ENCODE measurements around the gene HGS.

The HGS gene

DNA sequence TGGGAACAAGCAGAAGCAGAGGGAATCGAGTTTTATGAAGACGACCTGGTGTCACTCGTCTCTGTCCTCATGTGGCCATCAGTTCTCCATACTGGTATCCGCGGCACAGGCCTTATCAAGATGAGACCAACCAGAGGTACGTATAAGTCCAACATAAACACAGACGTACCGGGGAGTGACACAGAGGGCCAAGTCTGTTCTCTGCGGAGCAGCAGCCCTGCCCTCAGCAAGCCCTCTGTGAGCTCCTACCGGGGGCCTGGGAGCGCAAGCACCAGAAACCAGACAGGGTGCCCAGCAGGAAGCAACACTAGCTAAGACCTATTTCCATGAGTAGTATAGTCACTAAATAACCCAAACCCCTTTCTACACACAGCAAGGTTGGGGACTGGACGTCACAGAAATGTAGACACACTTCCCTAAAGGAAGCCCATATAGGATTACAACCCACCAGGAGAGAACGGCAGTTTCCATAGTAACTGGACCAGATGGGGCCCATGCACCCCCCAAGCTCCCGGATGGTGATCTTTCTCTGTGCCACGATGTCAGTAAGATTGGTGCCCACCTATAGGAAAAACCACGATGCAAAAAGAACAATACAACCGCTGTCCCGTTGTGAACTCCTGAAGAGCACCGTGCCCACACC, 1.1 kb upstream of the HGS start:
- DNase-seq = peak; percentile 36
- in situ Hi-C loops (cut with MboI; ENCODE audit: low pct_unique_long_range_greater_than_20kb, low sequenced_read_pairs) = no loop called here

DNA sequence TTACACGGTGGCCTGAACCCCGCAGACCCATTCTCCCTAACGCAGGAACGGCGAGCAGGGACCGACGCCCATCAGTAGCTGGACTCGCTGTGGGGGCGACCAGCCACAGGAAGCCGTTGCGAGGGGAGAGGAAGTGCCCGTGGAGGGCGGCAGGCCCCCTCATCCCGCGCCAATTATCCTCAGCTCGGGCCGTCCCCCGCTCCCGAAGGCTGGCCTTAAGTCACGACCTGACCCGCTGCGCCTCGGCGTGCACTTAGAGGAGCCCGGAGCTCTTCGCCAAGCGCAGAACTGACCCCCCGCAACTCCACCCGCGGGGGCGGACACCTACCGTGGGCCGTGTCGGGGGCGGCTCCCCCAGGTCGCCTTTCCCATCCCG, 615 bp upstream of the HGS start:
- DNase-seq = peak; percentile 31
- in situ Hi-C loops (cut with MboI; ENCODE audit: low pct_unique_long_range_greater_than_20kb, low sequenced_read_pairs) = no loop called here

DNA sequence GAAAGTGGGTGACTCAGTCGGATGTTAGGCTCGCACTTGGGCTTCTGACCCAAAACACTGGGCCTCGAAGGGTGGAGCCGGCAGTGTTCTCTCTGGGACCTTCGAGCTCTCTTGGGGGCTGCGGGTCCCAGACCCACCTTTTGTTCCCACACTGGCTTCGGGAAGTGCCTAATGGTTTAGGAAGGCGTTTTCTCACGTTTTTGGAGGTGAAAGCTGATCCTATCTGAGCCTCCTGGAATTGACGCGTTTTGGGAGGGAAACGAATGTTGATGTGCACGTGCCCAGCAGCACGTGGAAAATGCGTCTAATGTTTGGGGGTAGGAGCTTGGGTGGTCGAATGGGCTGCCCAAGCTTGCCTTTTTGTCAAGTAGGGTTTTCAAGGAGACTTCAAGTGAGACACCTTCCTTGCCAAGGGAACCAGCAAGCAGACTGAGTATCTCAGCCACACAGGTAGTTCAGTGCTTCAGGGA, 666 bp downstream of the HGS start:
- no peak for DNase-seq
- in situ Hi-C loops (cut with MboI; ENCODE audit: low pct_unique_long_range_greater_than_20kb, low sequenced_read_pairs) = no loop called here

DNA sequence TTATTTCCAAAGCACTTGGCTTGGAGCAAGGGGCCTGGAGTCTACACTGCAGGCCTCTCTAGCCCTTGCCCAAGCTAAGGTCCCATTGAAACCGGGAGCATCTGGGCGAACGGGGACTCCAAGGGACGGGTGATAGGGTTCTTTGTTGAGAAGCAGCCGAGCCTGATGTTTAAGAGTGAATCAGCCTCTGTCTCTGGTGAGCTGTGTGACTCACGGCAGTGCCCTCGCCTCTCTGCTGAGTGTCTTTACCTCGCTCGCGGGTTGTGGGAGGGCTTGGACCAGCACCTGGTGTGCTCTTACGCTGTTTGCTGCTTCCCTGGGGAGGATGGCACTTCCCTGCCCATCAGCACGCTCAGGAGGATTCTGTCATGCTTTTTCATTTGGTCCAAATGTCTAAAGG, 1.3 kb downstream of the HGS start:
- no peak for DNase-seq
- in situ Hi-C loops (cut with MboI; ENCODE audit: low pct_unique_long_range_greater_than_20kb, low sequenced_read_pairs) = no loop called here

DNA sequence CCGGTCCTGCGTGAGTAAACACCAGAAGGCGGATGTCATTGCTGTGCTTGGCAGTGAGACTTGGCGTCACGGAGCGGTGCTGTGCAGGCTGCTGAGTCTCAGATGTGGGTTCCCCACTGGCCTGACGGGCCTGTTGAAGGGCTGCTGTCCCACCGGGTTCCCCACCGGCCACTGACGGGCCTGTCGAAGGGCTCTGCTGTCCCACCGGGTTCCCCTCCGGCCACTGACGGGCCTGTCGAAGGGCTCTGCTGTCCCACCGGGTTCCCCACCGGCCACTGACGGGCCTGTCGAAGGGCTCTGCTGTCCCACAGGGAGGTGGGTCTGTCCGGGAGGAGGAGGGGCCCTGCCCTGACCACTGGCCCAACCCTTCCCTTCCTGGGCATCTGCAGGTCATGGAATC, 2.8 kb downstream of the HGS start:
- no peak for DNase-seq
- in situ Hi-C loops (cut with MboI; ENCODE audit: low pct_unique_long_range_greater_than_20kb, low sequenced_read_pairs) = no loop called here

DNA sequence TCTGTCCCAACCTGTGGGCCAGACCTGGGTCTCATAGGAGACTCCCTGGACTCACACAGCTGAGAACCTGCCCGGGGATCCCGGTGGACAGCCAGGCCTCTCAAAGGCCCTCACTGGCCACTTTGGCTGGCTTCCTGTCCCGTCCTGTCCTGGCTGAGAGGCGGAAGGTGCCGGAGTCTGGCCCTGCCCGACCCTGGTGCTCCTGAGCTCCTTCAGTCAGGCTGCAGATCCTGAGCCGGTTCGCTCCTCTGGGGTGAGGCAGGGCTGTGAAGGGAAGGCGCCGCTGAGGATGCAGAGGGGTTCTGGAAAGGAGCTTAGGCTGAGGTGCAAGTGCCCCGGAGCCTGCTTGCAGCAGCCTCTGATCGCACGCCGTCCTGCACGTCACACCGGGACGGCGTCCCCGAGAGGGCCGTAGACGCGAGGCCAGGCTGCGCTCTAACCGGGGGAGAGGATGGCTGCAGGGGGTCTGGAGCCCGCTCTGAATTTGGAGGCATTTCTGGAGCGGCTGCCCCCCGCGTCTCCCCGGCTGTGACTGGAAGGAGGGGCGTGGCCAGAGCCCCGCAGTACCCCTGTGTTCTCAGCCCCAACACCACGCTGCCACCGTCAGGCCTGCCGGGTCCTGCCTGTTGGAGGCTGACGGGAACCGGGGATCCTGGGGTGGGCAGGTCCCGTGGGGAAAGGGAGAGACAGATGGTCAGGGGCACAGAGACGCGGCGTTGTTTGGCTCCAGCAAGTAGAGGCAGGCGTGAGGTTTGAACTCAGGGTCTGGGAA, 4.1 kb downstream of the HGS start:
- in situ Hi-C loops (cut with MboI; ENCODE audit: low pct_unique_long_range_greater_than_20kb, low sequenced_read_pairs) = no loop called here
- DNase-seq = no peak

DNA sequence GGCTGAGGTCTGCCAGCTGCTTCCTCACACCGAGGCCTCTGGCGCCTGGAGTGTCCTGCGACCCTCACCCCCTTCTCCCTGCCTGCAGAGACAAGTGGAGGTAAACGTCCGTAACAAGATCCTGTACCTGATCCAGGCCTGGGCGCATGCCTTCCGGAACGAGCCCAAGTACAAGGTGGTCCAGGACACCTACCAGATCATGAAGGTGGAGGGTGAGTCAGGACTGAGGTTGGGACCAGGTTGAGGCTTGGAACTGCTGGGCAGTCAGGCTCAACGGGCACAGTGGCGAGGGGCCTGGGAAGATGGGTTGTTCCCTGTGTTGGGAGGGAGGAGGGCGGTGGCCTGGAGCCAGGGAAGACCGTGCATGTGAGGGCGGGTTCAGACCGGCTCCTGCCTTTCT, 4.8 kb downstream of the HGS start:
- no peak for DNase-seq
- in situ Hi-C loops (cut with MboI; ENCODE audit: low pct_unique_long_range_greater_than_20kb, low sequenced_read_pairs) = no loop called here

DNA sequence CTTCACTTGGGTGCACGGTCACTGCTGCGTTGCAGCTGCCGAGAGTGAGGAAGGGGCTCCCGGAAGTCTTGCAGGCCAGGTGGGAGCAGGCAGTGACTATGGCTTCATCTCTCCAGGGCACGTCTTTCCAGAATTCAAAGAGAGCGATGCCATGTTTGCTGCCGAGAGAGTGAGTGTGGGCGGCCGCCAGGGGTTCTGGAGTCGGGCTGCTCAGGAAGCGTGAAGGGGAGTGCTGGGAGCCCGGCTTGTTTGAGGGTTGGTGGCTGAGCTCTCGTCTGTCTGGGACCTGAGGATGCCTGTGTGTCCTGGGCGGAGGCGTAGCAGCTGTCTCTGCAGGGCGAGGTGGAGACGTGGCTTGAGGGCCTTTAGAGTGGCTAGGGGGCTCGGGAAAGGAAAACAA, 6.3 kb downstream of the HGS start:
- in situ Hi-C loops (cut with MboI; ENCODE audit: low pct_unique_long_range_greater_than_20kb, low sequenced_read_pairs) = no loop called here
- no peak for DNase-seq

DNA sequence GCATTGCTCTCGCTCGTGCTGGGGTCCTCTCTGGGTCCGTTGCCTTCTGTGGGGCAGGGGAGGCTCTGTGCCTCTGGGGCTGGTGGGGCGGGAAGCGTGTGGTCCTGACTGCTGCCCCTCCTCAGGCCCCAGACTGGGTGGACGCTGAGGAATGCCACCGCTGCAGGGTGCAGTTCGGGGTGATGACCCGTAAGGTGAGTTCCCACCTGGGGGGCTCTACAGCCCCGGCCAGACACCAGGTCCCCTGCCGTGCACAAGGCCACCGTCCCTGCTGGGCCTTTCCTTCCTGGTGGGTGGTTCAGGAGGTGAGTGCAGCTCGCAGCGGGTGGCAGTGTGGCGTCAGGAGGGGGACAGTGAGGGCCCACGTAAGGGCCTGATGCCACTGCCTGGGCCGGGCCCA, 6.7 kb downstream of the HGS start:
- in situ Hi-C loops (cut with MboI; ENCODE audit: low pct_unique_long_range_greater_than_20kb, low sequenced_read_pairs) = no loop called here

DNA sequence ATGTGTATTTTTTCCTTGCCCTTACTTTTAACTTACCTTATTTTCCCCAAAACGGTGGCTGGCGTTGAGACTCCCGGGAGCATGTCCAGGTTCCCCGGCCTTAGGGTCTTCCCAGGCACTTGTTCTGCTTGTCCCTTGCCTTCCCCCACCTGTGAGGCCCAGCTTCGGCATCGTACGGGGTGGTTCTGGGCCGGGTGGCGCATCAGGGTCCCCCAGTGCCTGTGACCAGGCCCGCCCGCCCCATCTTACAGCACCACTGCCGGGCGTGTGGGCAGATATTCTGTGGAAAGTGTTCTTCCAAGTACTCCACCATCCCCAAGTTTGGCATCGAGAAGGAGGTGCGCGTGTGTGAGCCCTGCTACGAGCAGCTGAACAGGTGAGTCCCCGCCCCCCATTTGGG, 7.4 kb downstream of the HGS start:
- in situ Hi-C loops (cut with MboI; ENCODE audit: low pct_unique_long_range_greater_than_20kb, low sequenced_read_pairs) = no loop called here
- DNase-seq = no peak

More for the DNA sequence above, 6.7 kb downstream of the HGS start:
- no peak for DNase-seq

DNA sequence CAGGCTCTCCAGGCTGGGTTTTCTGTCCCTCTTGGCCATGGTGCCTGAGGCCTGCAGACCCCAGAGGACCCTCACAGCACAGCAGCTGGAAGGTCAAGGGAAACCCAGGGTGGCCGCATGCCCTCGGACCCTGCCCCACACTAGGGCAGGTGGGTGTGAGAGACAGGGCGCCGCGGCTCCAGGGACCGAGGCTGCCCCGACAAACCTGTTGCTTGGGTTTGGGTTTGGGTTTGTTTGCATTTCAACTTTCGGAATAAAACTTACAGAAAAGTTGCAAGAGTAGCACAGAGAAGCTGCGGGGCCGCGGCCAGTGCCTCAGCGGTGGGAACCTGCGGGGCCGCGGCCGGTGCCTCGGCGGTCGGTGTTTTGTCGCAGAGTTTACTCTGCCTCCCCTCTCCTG, 7.8 kb downstream of the HGS start:
- DNase-seq = no peak
- in situ Hi-C loops (cut with MboI; ENCODE audit: low pct_unique_long_range_greater_than_20kb, low sequenced_read_pairs) = no loop called here

DNA sequence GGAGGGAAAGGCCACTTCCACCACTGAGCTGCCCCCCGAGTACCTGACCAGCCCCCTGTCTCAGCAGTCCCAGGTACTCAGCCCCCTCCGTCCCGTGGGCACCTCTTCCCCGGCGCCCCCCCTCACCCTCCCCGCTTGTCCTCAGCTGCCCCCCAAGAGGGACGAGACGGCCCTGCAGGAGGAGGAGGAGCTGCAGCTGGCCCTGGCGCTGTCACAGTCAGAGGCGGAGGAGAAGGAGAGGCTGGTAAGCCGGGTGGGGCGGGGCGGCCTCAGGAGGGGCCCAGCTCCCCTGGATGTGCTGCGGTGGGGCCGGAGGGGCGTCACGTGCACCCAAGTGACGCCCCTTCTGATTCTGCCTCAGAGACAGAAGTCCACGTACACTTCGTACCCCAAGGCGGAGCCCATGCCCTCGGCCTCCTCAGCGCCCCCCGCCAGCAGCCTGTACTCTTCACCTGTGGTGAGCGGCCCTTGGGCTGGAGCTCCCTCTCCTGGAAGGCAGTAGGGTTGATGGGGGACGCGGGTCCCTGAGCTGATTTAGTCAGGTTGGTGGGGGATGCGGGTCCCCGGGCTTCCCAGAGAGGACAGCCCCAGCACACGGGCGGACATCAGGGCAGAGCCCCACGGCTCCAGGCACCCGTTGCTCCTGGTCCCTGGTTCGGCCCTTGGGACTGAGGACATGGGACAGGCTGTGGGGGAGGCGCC, 9.8 kb downstream of the HGS start:
- in situ Hi-C loops (cut with MboI; ENCODE audit: low pct_unique_long_range_greater_than_20kb, low sequenced_read_pairs) = no loop called here
- no peak for DNase-seq

DNA sequence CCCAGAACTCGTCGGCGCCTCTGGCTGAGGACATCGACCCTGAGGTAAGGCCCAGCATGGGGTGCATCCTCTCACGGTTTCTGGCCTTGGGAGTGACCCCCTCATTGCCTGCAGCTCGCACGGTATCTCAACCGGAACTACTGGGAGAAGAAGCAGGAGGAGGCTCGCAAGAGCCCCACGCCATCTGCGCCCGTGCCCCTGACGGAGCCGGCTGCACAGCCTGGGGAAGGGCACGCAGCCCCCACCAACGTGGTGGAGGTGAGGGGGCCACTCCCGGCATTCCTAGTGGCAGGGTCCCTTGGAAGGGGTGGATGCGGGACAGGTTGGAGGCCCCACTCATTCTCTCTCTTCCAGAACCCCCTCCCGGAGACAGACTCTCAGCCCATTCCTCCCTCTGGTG, 11.0 kb downstream of the HGS start:
- in situ Hi-C loops (cut with MboI; ENCODE audit: low pct_unique_long_range_greater_than_20kb, low sequenced_read_pairs) = no loop called here
- no peak for DNase-seq

DNA sequence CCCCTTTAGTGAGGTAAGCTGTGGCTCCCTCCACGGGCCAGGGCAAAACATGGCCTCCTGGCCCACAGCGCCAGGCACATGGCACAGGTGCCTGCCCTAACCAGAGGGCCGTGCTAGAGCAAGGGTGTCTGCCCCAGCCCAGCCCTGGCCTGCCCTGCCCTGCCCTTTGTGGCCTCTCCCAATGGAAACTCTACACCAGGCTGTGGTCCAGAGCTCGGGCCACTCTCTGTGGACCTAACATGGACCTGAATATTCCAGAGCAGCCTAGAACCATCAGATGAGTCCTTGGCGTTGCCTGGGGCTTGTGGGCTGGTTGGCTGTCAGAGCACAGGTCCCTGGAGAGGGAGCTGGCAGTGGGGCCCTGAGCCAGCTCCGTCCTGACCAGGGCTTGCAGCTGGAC, 11.4 kb downstream of the HGS start:
- in situ Hi-C loops (cut with MboI; ENCODE audit: low pct_unique_long_range_greater_than_20kb, low sequenced_read_pairs) = no loop called here
- no peak for DNase-seq

DNA sequence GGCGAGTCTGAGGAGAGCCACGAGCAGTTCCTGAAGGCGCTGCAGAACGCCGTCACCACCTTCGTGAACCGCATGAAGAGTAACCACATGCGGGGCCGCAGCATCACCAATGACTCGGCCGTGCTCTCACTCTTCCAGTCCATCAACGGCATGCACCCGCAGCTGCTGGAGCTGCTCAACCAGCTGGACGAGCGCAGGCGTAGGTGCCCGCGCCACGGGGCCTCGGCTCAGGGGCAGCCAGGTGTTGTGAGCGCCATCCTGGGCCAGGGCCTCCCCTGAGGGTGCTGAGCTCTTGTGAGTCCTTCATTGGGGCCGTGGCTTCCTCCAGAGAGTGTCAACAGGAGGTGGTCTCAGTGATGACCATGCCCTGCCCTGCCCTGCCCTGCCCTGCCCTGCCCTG, 12.0 kb downstream of the HGS start:
- in situ Hi-C loops (cut with MboI; ENCODE audit: low pct_unique_long_range_greater_than_20kb, low sequenced_read_pairs) = no loop called here
- DNase-seq = no peak

DNA sequence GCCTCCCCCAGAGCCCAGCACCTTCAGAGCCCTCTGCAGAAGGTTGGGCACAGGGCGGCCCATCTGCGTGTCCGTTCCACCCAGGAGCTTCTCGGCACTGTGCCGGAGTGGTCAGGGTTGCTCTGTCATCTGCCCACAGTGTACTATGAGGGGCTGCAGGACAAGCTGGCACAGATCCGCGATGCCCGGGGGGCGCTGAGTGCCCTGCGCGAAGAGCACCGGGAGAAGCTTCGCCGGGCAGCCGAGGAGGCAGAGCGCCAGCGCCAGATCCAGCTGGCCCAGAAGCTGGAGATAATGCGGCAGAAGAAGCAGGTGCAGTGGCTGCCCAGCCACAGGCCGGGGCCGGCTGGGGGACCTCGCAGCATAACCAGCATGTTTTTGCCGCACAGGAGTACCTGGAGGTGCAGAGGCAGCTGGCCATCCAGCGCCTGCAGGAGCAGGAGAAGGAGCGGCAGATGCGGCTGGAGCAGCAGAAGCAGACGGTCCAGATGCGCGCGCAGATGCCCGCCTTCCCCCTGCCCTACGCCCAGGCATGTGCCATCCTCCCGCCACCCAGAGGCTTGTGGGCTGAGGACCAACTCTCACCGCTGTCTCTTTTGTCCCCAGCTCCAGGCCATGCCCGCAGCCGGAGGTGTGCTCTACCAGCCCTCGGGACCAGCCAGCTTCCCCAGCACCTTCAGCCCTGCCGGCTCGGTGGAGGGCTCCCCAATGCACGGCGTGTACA, 12.6 kb downstream of the HGS start:
- DNase-seq = no peak
- in situ Hi-C loops (cut with MboI; ENCODE audit: low pct_unique_long_range_greater_than_20kb, low sequenced_read_pairs) = no loop called here

DNA sequence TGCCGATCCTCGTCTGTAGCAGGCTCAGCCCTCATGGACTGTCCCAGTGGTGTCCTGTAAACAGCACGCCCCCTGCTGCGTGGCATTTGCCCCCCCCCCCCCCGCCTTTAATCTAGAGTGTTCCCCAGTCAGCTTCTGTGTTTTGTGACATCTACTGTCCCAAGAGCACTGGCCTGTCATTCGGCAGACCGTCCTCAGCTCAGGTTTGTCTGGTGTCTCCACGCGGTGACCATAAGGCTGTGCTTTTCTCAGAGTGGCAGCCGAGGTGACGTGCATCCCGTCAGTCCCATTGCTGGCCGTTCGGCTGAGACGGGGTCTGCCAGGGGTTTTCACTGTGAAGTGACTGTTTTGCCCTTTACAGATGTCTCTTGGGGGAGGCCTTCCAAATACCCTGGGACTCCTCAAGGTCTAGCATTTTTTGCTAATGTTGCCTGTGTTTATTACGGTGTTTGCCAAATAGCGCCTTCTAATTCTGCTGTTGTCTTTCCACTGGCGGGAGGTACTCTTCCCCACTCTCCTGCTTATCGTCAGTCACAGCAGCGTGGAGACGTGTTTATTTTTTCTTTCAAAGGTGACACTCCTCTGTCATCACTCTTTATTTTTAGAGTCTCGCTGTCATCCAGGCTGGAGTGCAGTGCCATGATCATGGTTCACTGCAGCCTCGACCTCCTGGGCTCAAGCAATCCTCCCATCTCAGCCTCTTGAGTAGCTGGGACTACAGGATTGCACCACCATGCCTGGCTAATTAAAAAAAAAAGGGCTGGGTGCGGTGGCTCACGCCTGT, 13.6 kb downstream of the HGS start:
- in situ Hi-C loops (cut with MboI; ENCODE audit: low pct_unique_long_range_greater_than_20kb, low sequenced_read_pairs) = no loop called here
- no peak for DNase-seq

DNA sequence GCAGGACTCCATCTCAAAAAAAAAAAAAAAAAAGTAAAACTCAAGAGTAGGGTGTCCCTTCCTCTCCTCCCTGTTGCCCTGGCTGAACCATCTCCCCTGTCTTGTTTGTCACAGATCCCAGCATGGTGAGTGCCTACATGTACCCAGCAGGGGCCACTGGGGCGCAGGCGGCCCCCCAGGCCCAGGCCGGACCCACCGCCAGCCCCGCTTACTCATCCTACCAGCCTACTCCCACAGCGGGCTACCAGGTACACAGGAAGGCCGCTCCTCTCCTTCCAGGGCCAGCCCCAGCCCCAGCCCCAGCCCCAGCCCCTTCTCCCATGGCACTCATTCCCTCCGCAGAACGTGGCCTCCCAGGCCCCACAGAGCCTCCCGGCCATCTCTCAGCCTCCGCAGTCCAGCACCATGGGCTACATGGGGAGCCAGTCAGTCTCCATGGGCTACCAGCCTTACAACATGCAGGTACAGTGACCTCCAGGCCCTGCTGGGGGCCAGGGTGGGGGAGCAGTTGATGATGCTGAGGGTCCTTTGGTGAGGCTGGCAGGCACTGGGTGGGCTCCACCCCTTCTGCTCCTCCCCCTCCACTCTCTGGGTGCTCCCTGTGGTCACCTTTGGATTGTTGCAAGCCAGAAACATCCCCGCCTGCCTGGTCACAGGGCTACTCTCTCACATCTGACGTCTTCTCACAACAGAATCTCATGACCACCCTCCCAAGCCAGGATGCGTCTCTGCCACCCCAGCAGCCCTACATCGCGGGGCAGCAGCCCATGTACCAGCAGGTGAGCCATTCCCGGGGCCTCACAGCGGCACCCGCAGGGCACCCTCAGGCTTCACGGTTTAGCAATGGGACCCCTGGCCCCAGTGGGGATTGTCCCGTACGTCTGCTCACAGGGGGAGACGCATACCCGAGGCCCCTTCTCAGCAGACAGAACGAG, 16.8 kb downstream of the HGS start:
- no peak for DNase-seq
- in situ Hi-C loops (cut with MboI; ENCODE audit: low pct_unique_long_range_greater_than_20kb, low sequenced_read_pairs) = no loop called here

Data from KBM-7 (cell line).